Left kidney (tissue), 2 donors: ENCODE measurements around the gene CPOX. TPM values are rescaled to one million over a fixed set of nuclear protein-coding genes. Genes with fewer than 3 reads are reported as not detected.
"Not testable (repeated sequence)": the region's sequence is repeated elsewhere in the genome, so short reads cannot be mapped to it uniquely, and the experiment has no call there.

Experiments used
- DNase-seq: peaks from one replicate; pipeline ENCODE4 v3.0.0-alpha.2; 2013
- polyA plus RNA-seq: library from polyadenylated mRNA; unstranded; fragments of 120-200 nt; gene quantifications from one replicate; pipeline ENCODE4 v1.2.1, GENCODE V29; 2013; ENCODE audit not compliant: insufficient read length

Gene CPOX
- polyA plus RNA-seq, 1 donor, result 27.1 TPM

GRCh38 chr3:98564282-98565005 lies 29.0 kb downstream of the CPOX start:
- no peak for DNase-seq

GRCh38 chr3:98563661-98564281 lies 29.6 kb downstream of the CPOX start:
- DNase-seq, result no peak

DNA sequence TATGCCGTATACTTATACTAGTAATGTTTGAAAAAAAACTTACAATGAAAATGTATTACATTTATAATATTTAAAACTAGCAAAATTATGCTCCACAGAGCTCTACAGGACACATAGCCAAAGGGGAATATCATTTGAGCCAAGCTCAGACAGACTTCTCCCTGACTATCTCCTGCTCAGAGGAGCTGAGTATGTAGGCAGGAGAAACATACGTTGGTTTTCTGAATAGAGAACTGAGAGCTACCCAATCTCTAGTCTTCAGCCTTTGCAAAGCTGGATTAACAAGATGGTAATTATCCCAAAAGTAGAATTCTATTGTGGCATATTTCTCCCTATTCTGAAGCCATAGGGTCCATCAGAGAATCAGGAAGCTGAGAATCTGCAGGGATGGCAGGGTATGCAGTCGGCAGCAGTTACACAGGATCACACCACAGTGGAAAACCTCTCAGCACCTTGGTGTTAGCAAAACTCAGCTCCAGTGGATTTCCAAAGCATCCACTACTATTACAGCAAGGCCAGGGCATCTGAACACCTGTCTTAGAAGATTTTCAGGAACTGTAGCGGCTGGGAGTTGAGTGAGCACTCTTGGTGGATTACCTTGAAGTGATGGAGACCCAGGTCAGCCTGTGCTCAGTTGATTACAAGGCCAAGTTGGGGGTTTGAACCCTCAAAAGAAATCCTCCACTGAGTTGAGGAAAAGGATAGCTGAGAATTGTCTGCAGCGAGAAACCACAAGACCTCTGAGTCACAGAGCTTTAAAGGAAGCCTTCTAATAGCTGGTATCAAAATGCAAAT lies 31.5 kb downstream of the CPOX start:
- DNase-seq, result no peak

GRCh38 chr3:98560911-98561310 lies 32.5 kb downstream of the CPOX start:
- DNase-seq, result no peak

GRCh38 chr3:98559769-98560168 lies 33.6 kb downstream of the CPOX start:
- not testable (repeated sequence) for DNase-seq

DNA sequence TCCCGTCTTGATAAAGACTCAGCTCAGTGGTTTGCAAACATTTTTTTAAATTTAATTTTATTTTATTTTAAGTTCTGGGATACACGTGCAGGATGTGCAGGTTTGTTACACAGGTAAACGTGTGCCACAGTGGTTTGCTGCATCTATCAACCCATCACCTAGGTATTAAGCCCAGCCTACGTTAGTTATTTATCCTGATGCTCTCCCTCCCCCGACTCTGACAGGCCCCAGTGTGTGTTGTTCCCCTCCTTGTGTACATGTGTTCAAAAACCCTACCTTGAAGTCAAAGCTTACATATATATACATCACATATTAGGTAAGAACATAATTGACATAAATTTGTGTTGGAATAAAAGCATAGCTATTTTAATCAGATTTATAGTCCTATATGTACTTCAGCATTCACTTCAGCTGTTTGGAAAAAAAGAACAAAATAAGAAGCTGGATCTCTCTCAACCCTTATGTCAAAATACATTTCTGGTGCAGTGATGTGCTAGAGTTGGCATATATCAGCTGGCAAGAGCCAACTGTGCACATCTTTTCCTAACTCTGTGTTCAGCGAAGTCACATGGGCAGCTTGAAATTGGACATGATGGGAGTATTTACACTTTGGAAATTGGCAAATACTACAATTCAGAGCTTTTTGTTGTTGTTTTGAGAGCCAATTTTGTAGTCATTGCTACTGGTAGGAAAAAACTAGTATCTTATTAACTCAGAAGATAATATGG lies 35.1 kb downstream of the CPOX start:
- no peak for DNase-seq

GRCh38 chr3:98557324-98558010 lies 35.9 kb downstream of the CPOX start:
- DNase-seq, result no peak

GRCh38 chr3:98556164-98557130 lies 37.0 kb downstream of the CPOX start:
- no peak for DNase-seq

- no peak for DNase-seq
Measured at GRCh38 chr3:98555025-98555379, 38.4 kb downstream of the CPOX start.

DNA sequence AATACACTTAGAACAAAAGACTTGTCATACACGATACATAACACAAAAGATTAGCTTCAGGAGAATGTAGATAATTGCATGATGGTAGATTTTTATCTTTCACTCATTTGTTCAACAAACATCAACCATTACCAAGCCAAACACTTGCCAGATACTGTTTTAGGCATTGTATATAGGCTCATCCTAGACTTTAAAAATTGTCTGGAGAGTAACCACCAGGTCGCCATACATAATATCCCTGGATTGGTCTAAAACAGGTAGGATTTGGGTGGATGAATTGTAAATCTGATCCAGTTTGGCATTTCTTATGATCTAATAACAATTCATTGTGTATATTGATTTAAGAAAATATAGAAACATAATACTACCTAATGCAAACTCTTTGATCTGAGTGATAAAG lies 38.8 kb downstream of the CPOX start:
- no peak for DNase-seq

GRCh38 chr3:98553753-98554152 lies 39.7 kb downstream of the CPOX start:
- DNase-seq, result peak; percentile 22

DNA sequence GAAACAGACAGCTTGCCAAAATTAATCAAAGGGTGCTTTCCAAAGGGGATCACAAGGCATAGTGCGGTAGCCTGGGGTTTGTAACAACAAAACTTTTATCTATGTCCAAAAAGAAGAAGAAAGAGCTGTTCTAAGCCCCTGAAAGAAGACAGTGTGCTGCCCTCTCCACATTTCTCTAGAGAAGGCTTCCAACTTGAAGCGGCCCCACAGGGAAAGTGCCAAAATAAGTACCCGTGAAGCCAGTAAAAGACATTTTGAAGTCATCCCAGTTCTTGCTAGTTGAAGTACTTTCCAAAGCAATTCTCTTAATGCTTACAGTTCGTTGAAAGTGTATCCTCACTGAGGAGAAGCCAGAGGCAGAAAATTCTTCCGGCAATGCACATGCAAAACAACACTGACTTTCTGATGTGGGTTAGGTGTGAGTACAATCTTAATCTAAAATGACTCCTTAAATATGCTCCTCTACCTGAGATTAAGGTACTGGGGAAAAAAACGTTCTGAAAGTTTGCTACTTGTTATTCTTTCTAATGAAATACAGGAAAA lies 40.3 kb downstream of the CPOX start:
- DNase-seq, result no peak

DNA sequence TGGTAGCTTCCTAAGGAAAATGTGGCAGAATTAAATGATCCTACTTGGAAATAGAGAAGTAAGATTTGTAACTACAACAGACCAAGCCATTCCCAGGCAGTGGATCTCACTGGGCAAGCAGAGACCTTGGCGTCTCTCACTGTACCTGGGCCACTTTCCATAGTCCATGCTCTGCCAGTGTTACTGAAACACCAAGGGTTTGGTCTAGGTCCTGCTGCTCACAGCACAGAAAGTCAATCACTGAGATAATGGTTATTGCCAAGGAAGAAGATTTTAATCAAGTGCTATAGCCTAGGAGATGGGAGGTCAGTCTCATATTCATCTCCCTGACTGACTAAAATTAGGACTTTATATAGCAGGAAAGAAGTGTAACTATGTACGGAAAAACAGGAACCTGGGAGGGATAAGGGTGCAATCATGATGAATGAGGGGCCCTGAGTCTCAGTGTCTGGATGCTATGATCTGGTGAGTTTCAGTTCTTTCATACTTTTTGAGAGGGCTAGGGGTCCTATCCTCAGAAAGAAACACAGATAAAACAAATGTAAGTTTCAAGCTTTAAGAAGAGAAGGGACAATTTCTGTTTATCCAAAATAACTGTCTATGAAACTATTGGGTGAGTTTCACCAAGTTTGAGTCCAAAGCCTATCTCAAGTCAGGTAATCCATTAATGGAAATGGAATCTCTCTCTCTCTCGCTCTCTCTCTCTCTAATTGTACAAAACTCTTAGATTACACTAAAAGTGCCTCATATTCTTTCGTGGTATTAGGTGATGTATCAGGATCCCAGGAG lies 41.0 kb downstream of the CPOX start:
- no peak for DNase-seq

DNA sequence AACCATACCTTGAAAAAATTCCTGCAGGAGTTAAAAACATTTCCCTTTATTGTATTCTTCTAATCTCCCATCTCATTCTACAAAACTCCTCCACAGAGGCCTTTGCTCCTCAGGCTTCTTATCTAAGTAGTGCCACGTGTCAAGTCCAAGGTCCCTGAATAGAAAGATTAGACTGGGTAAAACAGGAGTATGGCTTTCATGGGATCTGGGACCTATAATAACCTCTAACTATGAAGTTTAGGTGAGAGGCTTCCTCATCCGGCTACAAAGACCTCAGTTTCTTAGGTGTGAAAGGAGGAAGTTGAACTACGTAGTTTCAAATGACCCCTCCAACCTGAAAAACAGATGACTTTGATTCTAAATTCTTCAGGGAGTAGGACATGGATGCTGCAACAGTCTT lies 41.7 kb downstream of the CPOX start:
- DNase-seq, result no peak

- DNase-seq, result no peak
Measured at GRCh38 chr3:98551236-98551635, 42.2 kb downstream of the CPOX start.

DNA sequence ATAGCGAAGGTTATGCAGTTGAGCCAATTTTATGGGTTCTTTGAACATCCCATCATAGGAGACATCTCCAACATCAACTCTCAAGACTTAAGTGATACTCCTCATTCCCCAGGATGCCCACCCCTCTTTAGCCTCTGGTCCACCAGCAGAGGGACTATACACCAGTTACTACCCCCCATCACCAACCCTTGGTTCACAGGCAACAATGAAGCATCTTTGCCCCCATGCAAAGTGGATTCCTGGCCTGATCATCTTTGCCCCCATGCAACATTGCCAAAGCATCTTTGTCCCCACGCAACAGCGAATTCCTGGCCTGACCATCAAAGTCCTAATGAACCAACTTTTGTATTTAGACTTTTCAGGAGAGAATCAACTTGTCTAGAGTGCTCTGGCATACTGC lies 42.6 kb downstream of the CPOX start:
- no peak for DNase-seq

DNA sequence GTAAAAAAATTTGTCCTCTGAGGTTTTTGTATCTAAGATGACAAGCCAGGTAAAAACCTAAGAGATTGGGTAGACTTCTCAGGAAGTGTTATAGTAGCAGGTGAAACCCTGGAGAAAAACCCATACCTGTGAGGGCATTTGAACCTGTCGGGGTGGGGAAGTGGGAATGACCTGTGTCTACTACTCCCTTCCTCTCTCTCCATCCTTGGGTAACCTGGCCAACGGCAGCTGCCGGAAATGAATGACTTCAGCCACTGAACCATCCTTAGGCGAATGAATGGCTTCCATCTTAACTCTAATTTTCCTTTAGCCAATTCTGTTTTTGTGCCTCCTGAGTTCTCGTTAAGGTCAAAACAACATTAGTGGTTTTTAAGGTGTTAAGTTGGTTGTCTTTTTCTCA lies 44.9 kb downstream of the CPOX start:
- no peak for DNase-seq

DNA sequence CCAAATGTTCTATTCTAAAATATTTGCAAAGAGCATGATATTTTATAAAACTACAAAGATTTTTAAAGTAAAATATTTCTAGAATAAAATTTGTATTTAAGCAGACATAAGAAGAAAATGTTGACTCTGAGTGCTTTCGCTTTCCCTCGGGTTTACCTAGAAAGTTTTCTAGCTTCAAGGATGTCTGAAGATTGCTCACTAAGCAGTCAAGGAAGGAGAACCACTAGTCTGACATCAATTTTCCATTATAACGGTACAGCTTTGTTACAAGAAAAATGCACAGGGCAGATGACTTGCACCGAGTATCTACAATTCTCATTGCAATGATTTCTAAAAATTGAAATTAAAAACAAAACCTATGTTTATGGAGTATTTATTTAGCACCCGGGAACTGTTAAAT lies 47.5 kb downstream of the CPOX start:
- no peak for DNase-seq

DNA sequence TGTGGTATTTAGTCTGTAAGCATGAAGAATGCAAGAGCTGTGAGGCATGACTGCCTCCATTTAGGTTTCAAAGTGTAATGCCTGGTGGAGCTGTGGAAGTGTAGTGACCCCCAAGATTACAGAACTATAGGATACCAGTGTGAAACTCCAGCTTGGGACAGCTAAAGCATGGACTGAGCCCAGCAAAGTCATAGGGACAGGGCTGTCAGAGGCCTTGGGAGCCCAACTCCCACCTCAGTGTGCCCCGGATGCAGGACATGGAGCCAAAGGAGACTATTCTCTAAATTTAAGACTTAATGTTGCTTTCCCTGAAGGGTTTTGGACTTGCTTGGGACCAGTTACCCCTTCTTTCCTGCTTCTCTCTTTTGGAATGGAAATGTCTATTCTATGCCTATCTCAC lies 50.8 kb downstream of the CPOX start:
- DNase-seq, result no peak

DNA sequence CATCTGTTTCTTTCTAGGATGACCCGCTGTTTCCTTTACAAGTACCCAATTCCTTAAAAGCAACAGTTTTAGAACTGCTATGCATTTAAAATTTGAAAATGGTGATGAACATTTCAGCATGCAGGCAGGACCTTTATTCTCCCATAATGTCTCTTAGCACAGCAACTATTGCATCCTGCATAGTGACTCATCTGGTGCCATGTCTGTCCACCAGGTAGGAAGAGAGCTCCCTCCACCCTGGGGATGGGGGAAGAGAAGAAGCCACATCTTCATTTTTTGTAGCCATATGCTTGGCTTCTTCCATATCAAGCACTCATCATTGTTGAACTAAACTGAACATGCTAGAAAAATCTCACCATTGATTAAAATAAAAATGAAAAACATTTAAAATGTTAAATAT lies 51.7 kb downstream of the CPOX start:
- DNase-seq, result no peak
